Activated T-cell treated with anti-CD3 and anti-CD28 coated beads, Interleukin-2, amount 50 U/mL, for 1 hour (primary cell): ENCODE data around the gene OR5M8.

Experiments used
- DNase-seq: peaks from one replicate; pipeline ENCODE4 v3.0.0-alpha.2; 2020

OR5M8 gene

GRCh38 chr11:56491270-56491669 lies at the start of gene OR5M8:
Gene OR5M8, minus strand, starts transcription at chr11:56491370. Its CDS starts 0 bp downstream, at chr11:56491370.
- DNase-seq, result no peak

GRCh38 chr11:56533054-56533740 lies 42.0 kb upstream of the OR5M8 start:
- no peak for DNase-seq

GRCh38 chr11:56531856-56532255 lies 40.7 kb upstream of the OR5M8 start:
- no peak for DNase-seq

- DNase-seq, result no peak
Observed at GRCh38 chr11:56522008-56522407, 30.8 kb upstream of the OR5M8 start.

- no peak for DNase-seq
Observed at GRCh38 chr11:56513280-56513679, 22.1 kb upstream of the OR5M8 start.

GRCh38 chr11:56509439-56509838 lies 18.3 kb upstream of the OR5M8 start:
- DNase-seq, result no peak

GRCh38 chr11:56497010-56497409 lies 5.8 kb upstream of the OR5M8 start:
- DNase-seq, result no peak

GRCh38 chr11:56495117-56495516 lies 3.9 kb upstream of the OR5M8 start:
- DNase-seq, result no peak

- no peak for DNase-seq
Observed at GRCh38 chr11:56486801-56487200, 4.4 kb downstream of the OR5M8 start.

- no peak for DNase-seq
Observed at GRCh38 chr11:56474729-56475235, 16.4 kb downstream of the OR5M8 start.

GRCh38 chr11:56473252-56473651 lies 17.9 kb downstream of the OR5M8 start, which contains the start of gene OR5M3:
Gene OR5M3, minus strand, starts transcription at chr11:56473352. Its CDS starts 2,855 bp downstream, at chr11:56470497.
- no peak for DNase-seq

GRCh38 chr11:56457076-56457475 lies 34.1 kb downstream of the OR5M8 start:
- no peak for DNase-seq

- no peak for DNase-seq
Observed at GRCh38 chr11:56453521-56453920, 37.6 kb downstream of the OR5M8 start.
